Activated naive CD4-positive, alpha-beta T cell treated with anti-CD3 and anti-CD28 coated beads, Interleukin-2, amount 50 U/mL, for 16 hours (primary cell): Measurements from ENCODE around the gene LHFPL2.
"Not testable (repeated sequence)": the region's sequence is repeated elsewhere in the genome, so short reads cannot be mapped to it uniquely, and the experiment has no call there.

Experiments used
- DNase-seq: peaks from one replicate; pipeline ENCODE4 v3.0.0-alpha.2; 2020

Gene LHFPL2, protein sequence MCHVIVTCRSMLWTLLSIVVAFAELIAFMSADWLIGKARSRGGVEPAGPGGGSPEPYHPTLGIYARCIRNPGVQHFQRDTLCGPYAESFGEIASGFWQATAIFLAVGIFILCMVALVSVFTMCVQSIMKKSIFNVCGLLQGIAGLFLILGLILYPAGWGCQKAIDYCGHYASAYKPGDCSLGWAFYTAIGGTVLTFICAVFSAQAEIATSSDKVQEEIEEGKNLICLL

GRCh38 chr5:78648359-78649210 is at the start of gene LHFPL2:
LHFPL2 (minus strand) TSS chr5:78648772; CDS start chr5:78510213, 138,559 bp downstream.
- peak; percentile 19 for DNase-seq

DNA sequence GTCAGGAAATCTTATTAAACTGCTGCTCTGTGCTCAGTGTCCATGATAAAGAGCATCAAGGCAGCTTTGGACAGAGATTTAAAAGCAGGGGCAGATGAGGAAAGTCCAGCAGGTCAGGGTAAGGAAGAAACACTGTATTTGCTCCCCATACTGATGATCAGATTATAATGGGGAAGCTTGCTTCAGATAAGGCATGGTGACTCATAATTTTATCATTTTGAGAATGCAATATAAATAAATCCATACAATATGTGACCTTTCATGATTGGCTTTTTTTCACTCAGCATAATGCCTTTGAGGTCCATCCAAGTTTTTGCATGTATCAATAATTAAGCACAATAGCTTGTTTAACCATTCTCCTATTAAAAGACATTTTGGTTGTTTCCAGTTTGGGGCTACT is 48.1 kb upstream of the LHFPL2 start:
- no peak for DNase-seq

GRCh38 chr5:78696052-78696451 is 47.5 kb upstream of the LHFPL2 start:
- not testable (repeated sequence) for DNase-seq

GRCh38 chr5:78693339-78693738 is 44.8 kb upstream of the LHFPL2 start:
- no peak for DNase-seq

DNA sequence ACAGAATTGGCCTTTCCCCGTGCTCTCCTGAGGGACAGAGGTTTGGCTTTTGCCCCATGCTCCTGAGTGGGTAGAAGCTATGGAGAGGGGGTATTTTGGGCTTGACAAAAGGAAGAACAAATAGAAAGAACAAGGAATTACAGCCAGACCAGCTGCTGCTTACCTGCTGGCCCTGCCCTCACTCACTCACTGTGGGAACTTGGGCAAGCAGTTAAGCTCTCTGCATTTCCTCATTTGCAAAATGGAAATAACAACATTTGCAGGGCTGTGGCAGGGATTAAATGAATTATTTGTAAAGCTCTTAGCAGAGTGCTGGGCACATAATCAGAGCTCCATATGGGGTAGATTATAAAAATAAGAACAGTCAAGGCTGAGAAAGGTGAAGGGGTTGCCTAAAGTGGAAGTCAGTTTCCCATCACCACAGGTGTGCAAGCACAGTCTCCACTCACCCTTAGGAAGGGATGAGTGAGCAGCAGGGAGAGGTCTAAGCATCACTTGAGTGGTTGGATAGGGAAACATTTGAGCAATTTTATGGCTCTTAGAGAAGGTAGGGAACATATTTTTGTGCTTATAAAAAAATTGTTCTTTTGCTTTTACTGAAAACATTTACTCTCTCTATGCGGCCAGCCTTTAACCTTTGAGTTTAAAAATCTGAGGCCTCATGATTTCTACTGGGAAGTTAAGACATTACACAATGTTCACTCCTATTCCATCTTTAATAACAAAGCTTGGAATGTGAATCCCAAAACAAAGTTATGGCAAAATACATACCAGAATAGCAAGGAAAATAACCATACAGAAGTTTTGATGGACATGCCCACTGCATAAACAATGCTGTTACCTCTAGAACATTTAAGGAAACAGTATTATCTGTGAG is 42.8 kb upstream of the LHFPL2 start:
- no peak for DNase-seq

DNA sequence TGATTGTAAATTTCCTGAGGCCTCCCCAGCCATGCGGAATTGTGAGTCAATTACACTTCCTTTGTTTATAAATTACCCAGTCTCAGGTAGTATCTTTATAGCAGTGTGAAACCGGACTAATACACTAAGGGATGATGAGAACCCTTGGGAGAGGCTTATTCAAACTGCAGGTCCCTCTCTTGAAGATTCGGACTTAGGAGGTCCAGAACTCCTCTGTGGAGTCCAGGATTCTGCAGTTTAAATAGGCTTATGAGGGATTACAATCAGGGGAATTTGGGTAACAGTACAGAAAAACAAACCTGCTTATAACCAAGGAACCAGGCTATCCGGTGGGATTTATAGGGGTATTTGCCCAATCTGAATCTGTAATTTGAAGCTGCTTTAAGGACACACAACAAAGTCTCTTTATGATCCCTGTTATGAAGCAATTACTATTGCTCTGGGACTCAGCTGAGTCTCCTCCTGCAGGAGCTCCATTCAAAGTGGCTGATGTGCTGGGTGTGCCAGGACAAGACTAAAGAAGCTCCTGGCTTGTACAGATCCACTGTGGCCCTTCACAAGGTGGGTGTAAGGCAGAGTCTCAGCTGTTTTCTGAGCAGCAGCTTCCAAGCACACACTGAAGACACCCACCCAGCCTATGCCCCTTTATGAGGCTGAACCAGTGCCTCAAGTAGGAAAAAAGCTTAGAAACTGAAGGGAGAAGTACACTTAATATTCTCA is 41.8 kb upstream of the LHFPL2 start:
- no peak for DNase-seq

GRCh38 chr5:78689540-78690252 is 41.1 kb upstream of the LHFPL2 start:
- no peak for DNase-seq

DNA sequence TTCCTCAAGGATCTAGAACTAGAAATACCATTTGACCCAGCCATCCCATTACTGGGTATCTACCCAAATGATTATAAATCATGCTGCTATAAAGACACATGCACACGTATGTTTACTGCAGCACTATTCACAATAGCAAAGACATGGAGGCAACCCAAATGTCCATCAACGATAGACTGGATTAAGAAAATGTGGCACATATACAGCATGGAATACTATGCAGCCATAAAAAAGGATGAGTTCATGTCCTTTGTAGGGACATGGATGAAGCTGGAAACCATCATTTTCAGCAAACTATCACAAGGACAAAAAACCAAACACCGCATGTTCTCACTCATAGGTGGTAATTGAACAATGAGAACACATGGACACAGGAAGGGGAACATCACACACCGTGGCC is 38.9 kb upstream of the LHFPL2 start:
- DNase-seq = not testable (repeated sequence)

GRCh38 chr5:78683905-78684304 is 35.3 kb upstream of the LHFPL2 start:
- DNase-seq = not testable (repeated sequence)

- no peak for DNase-seq
Observed at GRCh38 chr5:78679905-78680304, 31.3 kb upstream of the LHFPL2 start.

- no peak for DNase-seq
Observed at GRCh38 chr5:78677777-78678668, 29.5 kb upstream of the LHFPL2 start.

- DNase-seq = no peak
Observed at GRCh38 chr5:78675956-78676730, 27.6 kb upstream of the LHFPL2 start.

GRCh38 chr5:78673827-78674226 is 25.3 kb upstream of the LHFPL2 start:
- DNase-seq = not testable (repeated sequence)

DNA sequence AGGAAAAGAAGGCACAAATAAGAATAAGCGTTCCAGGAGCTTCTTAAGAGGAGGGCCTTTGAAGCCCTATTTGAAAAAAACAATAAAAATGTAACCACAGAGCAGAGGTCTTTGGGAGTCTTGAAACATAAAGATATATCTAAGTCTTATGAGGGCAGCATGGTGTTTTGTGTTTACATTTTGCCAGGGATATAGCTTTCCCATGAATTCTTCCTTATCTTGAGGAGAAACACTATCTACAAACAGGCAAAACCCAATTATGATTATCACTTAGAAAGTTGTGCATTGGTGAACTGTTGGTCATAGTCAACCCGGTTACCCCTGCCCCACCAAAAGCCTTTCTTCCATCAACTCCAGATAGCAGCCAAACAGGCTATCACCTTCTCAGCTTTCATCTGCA is 23.6 kb upstream of the LHFPL2 start:
- no peak for DNase-seq

DNA sequence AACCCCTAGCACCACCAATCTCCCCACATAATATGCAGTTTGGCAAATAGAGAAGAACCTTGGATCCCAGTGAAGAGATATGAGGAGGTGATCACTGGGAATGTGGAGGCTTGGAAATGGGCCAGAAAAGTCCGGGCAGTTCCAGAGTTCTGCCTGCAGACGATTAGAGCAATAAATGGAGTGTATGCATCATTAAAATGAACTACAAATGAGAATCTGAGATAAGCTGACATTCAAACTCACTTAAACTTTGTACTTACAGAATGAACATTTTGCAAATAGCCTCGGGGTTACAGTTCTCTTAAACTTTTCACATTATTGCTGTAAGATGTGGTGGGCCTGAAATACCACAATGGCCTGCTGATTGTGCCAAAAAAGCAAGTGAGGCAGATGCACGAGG is 23.0 kb upstream of the LHFPL2 start:
- no peak for DNase-seq

DNA sequence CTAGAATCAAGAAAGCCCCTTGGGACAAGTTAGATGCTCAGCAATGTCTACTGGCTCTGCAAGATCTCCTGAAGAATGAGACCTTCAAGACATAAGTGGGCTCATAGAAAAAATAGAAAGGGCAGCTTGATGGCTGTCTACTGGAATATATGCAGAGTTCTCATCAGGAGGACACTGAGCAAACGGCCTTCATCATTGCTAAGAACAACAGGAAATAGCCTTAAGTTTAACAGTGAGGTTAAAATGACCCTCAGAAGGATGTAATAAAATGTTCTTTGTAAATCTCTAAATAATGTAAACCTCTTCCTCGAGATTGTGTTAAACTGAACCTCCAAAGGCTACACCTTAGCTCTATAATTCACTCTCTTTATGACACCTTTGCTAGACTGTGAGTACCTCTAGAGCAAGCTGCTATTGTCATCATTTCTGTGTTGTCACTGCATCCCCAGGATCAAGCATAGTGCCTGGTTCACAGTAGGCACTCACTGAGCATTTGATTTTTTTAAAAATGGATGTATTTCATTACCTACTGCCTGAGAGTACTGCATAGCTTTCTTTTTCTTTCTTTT is 22.2 kb upstream of the LHFPL2 start:
- no peak for DNase-seq

DNA sequence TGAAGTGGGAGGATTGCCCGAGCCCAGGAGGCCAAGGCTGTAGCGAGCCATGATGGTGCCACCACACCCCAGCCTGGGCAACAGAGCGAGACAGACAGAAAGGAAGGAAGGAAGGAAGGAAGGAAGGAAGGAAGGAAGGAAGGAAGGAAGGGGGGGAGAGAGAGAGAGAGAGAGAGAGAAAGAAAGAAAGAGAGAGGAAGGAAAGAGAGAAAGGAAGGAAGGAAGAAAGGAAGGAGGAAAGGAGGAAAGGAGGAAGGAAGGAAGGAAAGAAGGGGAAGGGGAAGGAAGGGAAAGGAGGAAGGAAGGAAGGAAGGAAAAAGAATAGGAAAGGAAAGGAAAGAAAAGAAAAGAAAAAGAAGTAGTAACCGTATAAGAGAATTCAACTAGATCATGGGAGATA is 20.8 kb upstream of the LHFPL2 start:
- DNase-seq = no peak

- DNase-seq = no peak
Observed at GRCh38 chr5:78667461-78668103, 19.0 kb upstream of the LHFPL2 start.

DNA sequence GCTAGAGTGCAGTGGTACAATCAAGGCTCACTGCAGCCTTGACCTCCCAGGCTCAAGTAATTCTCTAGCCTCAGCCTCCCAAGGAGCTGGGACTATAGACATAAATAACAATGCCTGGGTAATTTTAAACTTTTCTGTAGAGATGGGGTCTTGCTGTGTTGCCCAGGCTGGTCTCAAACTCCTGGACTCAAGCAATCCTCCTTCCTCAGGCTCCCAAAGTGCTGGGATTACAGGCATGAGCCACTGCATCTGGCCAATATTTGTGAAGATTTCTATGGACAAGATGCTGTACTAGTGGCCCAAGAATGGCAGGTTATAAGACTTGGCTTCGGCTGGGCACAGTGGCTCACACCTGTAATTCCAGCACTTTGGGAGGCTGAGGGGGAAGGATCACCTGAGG is 18.4 kb upstream of the LHFPL2 start:
- DNase-seq = not testable (repeated sequence)
